GM23248 (cell line): ENCODE results near the gene TNFRSF19. TPM values are rescaled to one million over a fixed set of nuclear protein-coding genes. Genes with fewer than 3 reads are reported as not detected.

ENCODE experiments used
- DNase-seq: peaks from one replicate; pipeline ENCODE4 v3.0.0-alpha.2; 2015
- H2AFZ ChIP-seq: fragments of 200-600 bp; sonication (generic); 2 replicates; pipeline ENCODE4 v1.6.1; 2016; ENCODE audit warnings: antibody characterized with exemption
- H3F3A ChIP-seq: fragments of 200-600 bp; sonication (generic); 2 replicates; pipeline ENCODE4 v1.6.1; 2016; ENCODE audit warnings: mild to moderate bottlenecking, antibody characterized with exemption, mixed run types; ENCODE audit not compliant: insufficient read depth
- H3K27ac ChIP-seq: fragments of 200-600 bp; sonication (generic); 2 replicates; pipeline ENCODE4 v1.5.1; 2016; ENCODE audit warnings: mild to moderate bottlenecking
- H3K27me3 ChIP-seq: fragments of 200-600 bp; sonication (generic); replicated peaks from 2 replicates; pipeline ENCODE4 v1.6.1; 2016; ENCODE audit warnings: mild to moderate bottlenecking; ENCODE audit not compliant: insufficient read depth
- H3K36me3 ChIP-seq: fragments of 200-600 bp; sonication (generic); 2 replicates; pipeline ENCODE4 v1.6.1; 2016; ENCODE audit warnings: low read depth, mild to moderate bottlenecking
- H3K4me1 ChIP-seq: fragments of 200-600 bp; sonication (generic); 2 replicates; pipeline ENCODE4 v1.6.1; 2016; ENCODE audit warnings: mild to moderate bottlenecking; ENCODE audit not compliant: insufficient read depth
- H3K4me2 ChIP-seq: fragments of 200-600 bp; sonication (generic); one replicate; pipeline ENCODE4 v1.6.1; 2016; ENCODE audit warnings: mild to moderate bottlenecking; ENCODE audit not compliant: unreplicated experiment
- H3K4me3 ChIP-seq: fragments of 200-600 bp; sonication (generic); 2 replicates; pipeline ENCODE4 v1.5.1; 2016; ENCODE audit warnings: mild to moderate bottlenecking
- H3K79me2 ChIP-seq: fragments of 200-600 bp; sonication (generic); 2 replicates; pipeline ENCODE4 v1.6.1; 2016; ENCODE audit warnings: mild to moderate bottlenecking; ENCODE audit not compliant: insufficient read depth
- H3K9ac ChIP-seq: fragments of 200-600 bp; sonication (generic); 2 replicates; pipeline ENCODE4 v1.6.1; 2016; ENCODE audit warnings: mild to moderate bottlenecking
- H3K9me2 ChIP-seq: fragments of 200-600 bp; sonication (generic); 2 replicates; pipeline ENCODE4 v1.6.1; 2016; ENCODE audit warnings: mixed run types, mild to moderate bottlenecking, moderate library complexity; ENCODE audit not compliant: insufficient read depth
- H3K9me3 ChIP-seq: fragments of 200-600 bp; sonication (generic); one replicate; pipeline ENCODE4 v1.6.1; 2017; ENCODE audit warnings: low read depth
- H4K20me1 ChIP-seq: fragments of 200-600 bp; sonication (generic); 2 replicates; pipeline ENCODE4 v1.6.0; 2016; ENCODE audit not compliant: insufficient read depth
- EZH2 ChIP-seq: fragments of 200-600 bp; sonication (generic); IDR thresholded peaks from 2 replicates; pipeline ENCODE4 v1.6.1; 2018; ENCODE audit warnings: antibody characterized with exemption, mild to moderate bottlenecking; ENCODE audit not compliant: insufficient read depth, poor library complexity, severe bottlenecking
- EZH2phosphoT487 ChIP-seq: fragments of 200-600 bp; sonication (generic); IDR thresholded peaks from 2 replicates; pipeline ENCODE4 v1.6.1; 2018; ENCODE audit warnings: antibody characterized with exemption, moderate library complexity, mild to moderate bottlenecking, low read depth; ENCODE audit not compliant: insufficient read depth
- WGBS, 2 experiments: methylation state at CpG; one replicate each; pipeline ENCODE4 v1.1.6; 2015 to 2017; ENCODE audit warnings: low lambda C conversion rate in 2 of 2, low coverage in 1 of 2; ENCODE audit errors: missing lambda C conversion rate in 2 of 2; 5-methylcytosine and 5-hydroxymethylcytosine counted together
- in situ Hi-C: fragments of 300-500 bp; cut with MboI; formaldehyde crosslinking; loops from 2 replicates; pipeline ENCODE4 v1.15.0; 2020
- polyA plus RNA-seq: library from polyadenylated mRNA; unstranded; fragments of >200 nt; fragmentation: Nextera tagmentation; extraction: Ambion mirVana; gene quantifications from 2 replicates; pipeline ENCODE4 v1.2.1, GENCODE V29; 2016
- total RNA-seq: library from RNA; depleted of rRNA; stranded (reverse); fragments of >200 nt; shearing (Covaris generic); gene quantifications from 2 replicates; pipeline ENCODE4 v1.2.3, GENCODE V29; 2014

Gene TNFRSF19
- total and polyA plus RNA-seq, 2 experiments from 2014 or later: 3.4 TPM

DNA sequence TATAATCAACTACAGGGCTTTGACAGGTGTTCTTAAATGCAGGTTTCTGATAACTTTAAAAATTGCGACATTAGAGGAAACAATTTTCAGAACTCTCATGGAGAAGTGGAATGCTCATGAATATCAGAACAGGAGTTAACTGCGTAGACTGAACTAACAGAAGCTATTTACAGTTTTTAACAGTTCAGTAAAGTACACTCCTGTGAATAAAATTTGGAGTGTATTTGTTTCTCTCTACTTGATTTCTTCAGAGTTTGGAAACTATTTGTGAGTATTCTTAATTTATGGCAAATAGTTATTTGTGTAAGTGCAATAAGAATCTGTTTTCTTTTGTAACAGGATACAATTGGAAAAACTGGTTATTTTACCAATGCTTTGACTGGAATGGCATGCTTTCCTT lies 114.4 kb downstream of the TNFRSF19 start:
- no peak for DNase-seq
- Histone ChIP-seq H3K36me3 (no peaks in the 10 kb centered on the region), H3K4me3 (no peak overlapping the region), H3K9ac (no peak overlapping the region), H3K27me3 (no peaks in the 10 kb centered on the region), H3K4me1 (no peaks in the 10 kb centered on the region), H3K79me2 (no peaks in the 10 kb centered on the region), H3K9me3 (no peaks in the 10 kb centered on the region), H2AFZ (no peak overlapping the region), H3K9me2 (no peaks in the 10 kb centered on the region), H4K20me1 (no peaks in the 10 kb centered on the region), H3K27ac (no peak overlapping the region), H3F3A (0 out of 2 replicates have a peak, but pooled peaks cover 3% of the 10 kb centered on the region), H3K4me2 (no peak overlapping the region)
- TF ChIP-seq EZH2phosphoT487: no peak
- no peak for TF ChIP-seq EZH2
- in situ Hi-C loops: no loop called here
- 84 to 96% methylated on average over 2 of the region's 2 CpGs for WGBS, 2 experiments

DNA sequence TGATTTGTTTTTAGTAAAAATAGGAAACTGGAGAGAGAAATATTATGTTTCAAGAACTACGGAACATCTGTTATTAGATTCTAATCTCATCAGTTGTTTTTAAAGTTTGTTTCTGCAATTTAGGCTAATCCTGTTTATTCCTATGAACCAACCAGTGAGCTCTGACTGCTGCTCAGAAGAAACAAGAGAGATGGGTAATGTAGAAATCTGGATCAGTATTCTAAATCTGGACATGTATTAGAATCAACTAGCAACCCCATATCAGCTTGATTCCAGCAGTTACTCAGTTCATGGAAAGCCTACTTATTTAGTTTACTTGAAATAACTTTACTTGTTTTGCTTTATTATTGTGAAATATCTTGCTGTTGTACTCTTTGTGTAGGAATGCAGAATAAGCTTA lies 115.2 kb downstream of the TNFRSF19 start:
- Histone ChIP-seq H3K4me1 (no peaks in the 10 kb centered on the region), H3K4me2 (no peak overlapping the region), H3K9me3 (no peaks in the 10 kb centered on the region), H3K36me3 (no peaks in the 10 kb centered on the region), H3K79me2 (no peaks in the 10 kb centered on the region), H3K4me3 (no peak overlapping the region), H4K20me1 (no peaks in the 10 kb centered on the region), H3F3A (0 out of 2 replicates have a peak, but pooled peaks cover 3% of the 10 kb centered on the region), H3K27me3 (no peaks in the 10 kb centered on the region), H3K9ac (no peak overlapping the region), H3K9me2 (no peaks in the 10 kb centered on the region), H3K27ac (no peak overlapping the region), H2AFZ (no peak overlapping the region)
- in situ Hi-C loops: no loop called here
- DNase-seq: no peak
- 83 to 94% methylated on average over 1 of the region's 1 CpG for WGBS, 2 experiments
- TF ChIP-seq EZH2phosphoT487 (no peak), EZH2 (no peak)

DNA sequence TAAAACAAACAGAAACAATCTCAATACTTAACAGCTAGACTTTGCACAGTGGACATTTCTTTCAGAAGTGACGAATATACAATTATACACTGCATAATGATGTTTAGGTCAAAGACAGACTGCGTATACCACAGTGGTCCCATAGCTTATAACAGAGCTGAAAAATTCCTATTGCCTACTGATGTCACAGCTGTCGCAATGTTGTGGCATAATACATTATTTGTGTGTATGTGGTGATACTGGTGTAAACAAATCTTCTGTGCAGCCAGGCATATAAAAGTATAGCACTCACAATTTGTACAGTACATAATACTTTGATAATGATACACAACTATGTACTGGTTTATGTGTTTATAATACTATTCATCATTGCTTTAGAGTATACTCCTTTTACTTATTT lies 116.7 kb downstream of the TNFRSF19 start:
- Histone ChIP-seq H3F3A (no peaks in the 10 kb centered on the region), H3K9ac (no peak overlapping the region), H3K9me3 (no peaks in the 10 kb centered on the region), H3K27me3 (no peaks in the 10 kb centered on the region), H3K27ac (no peak overlapping the region), H4K20me1 (no peaks in the 10 kb centered on the region), H3K4me3 (no peak overlapping the region), H3K4me2 (no peak overlapping the region), H3K36me3 (no peaks in the 10 kb centered on the region), H2AFZ (no peak overlapping the region), H3K79me2 (no peaks in the 10 kb centered on the region), H3K4me1 (no peaks in the 10 kb centered on the region), H3K9me2 (no peaks in the 10 kb centered on the region)
- 90 to 94% methylated on average over 3 of the region's 3 CpGs for WGBS, 2 experiments
- in situ Hi-C loops: no loop called here
- TF ChIP-seq EZH2phosphoT487 (no peak), EZH2 (no peak)
- DNase-seq: no peak

DNA sequence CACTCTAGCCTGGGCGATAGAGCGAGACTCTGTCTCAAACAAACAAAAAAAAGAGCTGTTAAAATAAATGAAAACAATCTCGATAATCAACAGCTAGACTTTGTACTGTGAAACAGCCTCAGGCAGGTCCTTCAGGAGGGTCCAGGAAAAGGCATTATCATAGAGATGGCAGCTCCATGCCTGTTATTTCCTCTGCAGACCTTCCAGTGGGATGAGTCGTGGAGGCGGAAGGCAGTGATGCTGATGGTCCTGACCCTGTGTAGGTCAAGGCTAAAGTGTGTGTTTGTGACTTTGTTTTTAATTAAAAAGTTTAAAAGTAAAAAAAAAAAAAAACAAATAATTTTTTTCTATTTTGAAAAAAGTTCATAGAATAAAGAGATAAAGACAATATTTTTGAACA lies 117.4 kb downstream of the TNFRSF19 start:
- no peaks in the 10 kb centered on the region for H3K9me3 ChIP-seq
- no peaks in the 10 kb centered on the region for H3K27me3 ChIP-seq
- H3K4me3 ChIP-seq: no peak overlapping the region
- no peaks in the 10 kb centered on the region for H3K36me3 ChIP-seq
- in situ Hi-C loops: no loop called here
- no peak overlapping the region for H2AFZ ChIP-seq
- DNase-seq: no peak
- H3K4me1 ChIP-seq: no peaks in the 10 kb centered on the region
- H3K9ac ChIP-seq: no peak overlapping the region
- no peaks in the 10 kb centered on the region for H3K79me2 ChIP-seq
- no peaks in the 10 kb centered on the region for H3F3A ChIP-seq
- H3K27ac ChIP-seq: no peak overlapping the region
- TF ChIP-seq EZH2 (no peak), EZH2phosphoT487 (no peak)
- H4K20me1 ChIP-seq: no peaks in the 10 kb centered on the region
- WGBS, 2 experiments: 93 to 94% methylated on average over 5 of the region's 5 CpGs
- no peak overlapping the region for H3K4me2 ChIP-seq
- no peaks in the 10 kb centered on the region for H3K9me2 ChIP-seq

DNA sequence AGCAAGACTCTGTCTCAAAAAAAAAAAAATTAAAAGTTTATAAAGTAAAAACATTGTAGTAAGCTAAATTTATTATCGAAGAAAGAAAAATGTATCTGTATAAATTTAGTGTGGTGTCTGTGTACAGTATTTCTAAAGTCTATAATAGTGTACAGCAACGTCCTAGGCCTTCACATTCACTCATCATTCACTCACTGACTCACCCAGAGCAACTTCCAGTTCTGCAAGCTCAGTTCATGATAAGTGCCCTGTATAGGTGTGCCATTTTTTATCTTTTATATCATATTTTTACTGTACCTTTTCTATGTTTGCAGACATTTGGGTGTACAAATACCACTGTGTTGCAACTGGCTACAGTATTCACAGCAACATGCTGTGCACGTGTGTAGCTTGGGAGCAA lies 118.1 kb downstream of the TNFRSF19 start:
- Histone ChIP-seq H3K9ac (no peak overlapping the region), H3F3A (no peaks in the 10 kb centered on the region), H3K27me3 (no peaks in the 10 kb centered on the region), H3K9me2 (no peaks in the 10 kb centered on the region), H3K9me3 (no peaks in the 10 kb centered on the region), H3K27ac (no peak overlapping the region), H3K4me1 (no peaks in the 10 kb centered on the region), H3K36me3 (no peaks in the 10 kb centered on the region), H2AFZ (no peak overlapping the region), H3K4me2 (no peak overlapping the region), H4K20me1 (no peaks in the 10 kb centered on the region), H3K4me3 (no peak overlapping the region), H3K79me2 (no peaks in the 10 kb centered on the region)
- in situ Hi-C loops: no loop called here
- DNase-seq: no peak
- WGBS, 2 experiments: 82 to 86% methylated on average over 3 of the region's 3 CpGs
- TF ChIP-seq EZH2phosphoT487 (no peak), EZH2 (no peak)
